DND-41 (cell line): ENCODE results near the gene ENTPD8.

ENCODE experiments used
- ATAC-seq: fragments of 200-7000 bp; cut with Tn5 transposase; 3 replicates; pipeline ENCODE4 v1.9.1; 2021; ENCODE audit warnings: low read depth; ENCODE audit not compliant: insufficient read depth
- DNase-seq: peaks from one replicate; pipeline ENCODE4 v3.0.0-alpha.2; 2020
- H2AFZ ChIP-seq: 2 replicates; pipeline ENCODE4 v1.6.0; 2012; ENCODE audit warnings: low read depth, low read length
- H3K27ac ChIP-seq: 2 replicates; pipeline ENCODE4 v1.5.1; 2012; ENCODE audit warnings: low read length, inconsistent platforms
- H3K27me3 ChIP-seq: fragments of 200-600 bp; sonication (generic); 2 replicates; pipeline ENCODE4 v1.6.0; 2012; ENCODE audit warnings: low read length, mild to moderate bottlenecking, inconsistent platforms; ENCODE audit not compliant: insufficient read depth, poor library complexity
- H3K36me3 ChIP-seq: 2 replicates; pipeline ENCODE4 v1.5.1; 2012; ENCODE audit warnings: low read length, inconsistent platforms; ENCODE audit not compliant: insufficient read depth
- H3K4me1 ChIP-seq: 2 replicates; pipeline ENCODE4 v1.5.1; 2012; ENCODE audit warnings: mild to moderate bottlenecking, low read length; ENCODE audit not compliant: insufficient read depth
- H3K4me2 ChIP-seq: 2 replicates; pipeline ENCODE4 v1.6.0; 2012; ENCODE audit warnings: mild to moderate bottlenecking, moderate library complexity, low read length, inconsistent platforms; ENCODE audit not compliant: insufficient read depth
- H3K4me3 ChIP-seq, 2 experiments: fragments of 200-600 bp in 1 of 2; shearing (Covaris generic) in 1 of 2; 2 replicates each; pipeline ENCODE4 v1.5.1; 2012 to 2016; ENCODE audit warnings: inconsistent platforms in 2 of 2, low read length in 2 of 2, mild to moderate bottlenecking in 2 of 2, low read depth in 1 of 2, moderate library complexity in 1 of 2
- H3K79me2 ChIP-seq: 2 replicates; pipeline ENCODE4 v1.6.0; 2012; ENCODE audit warnings: low read length, inconsistent platforms; ENCODE audit not compliant: insufficient read depth
- H3K9ac ChIP-seq: 2 replicates; pipeline ENCODE4 v1.6.0; 2012; ENCODE audit warnings: low read depth, mild to moderate bottlenecking, inconsistent platforms, low read length, moderate library complexity
- H3K9me3 ChIP-seq: 2 replicates; pipeline ENCODE4 v1.5.1; 2012; ENCODE audit warnings: low read length, moderate library complexity, mild to moderate bottlenecking, inconsistent platforms; ENCODE audit not compliant: insufficient read depth, severe bottlenecking
- H4K20me1 ChIP-seq: 2 replicates; pipeline ENCODE4 v1.6.0; 2012; ENCODE audit warnings: low read length; ENCODE audit not compliant: insufficient read depth
- EZH2 ChIP-seq: IDR thresholded peaks from 3 replicates; pipeline ENCODE4 v1.6.1; 2012; ENCODE audit warnings: borderline replicate concordance, low read depth, mild to moderate bottlenecking, moderate library complexity, low read length, inconsistent platforms; ENCODE audit not compliant: severe bottlenecking
- TF ChIP-seq, protein P1 (sequence below): IDR thresholded peaks from 2 replicates; pipeline ENCODE4 v1.5.1; 2012; ENCODE audit warnings: borderline replicate concordance, low read length, moderate library complexity, mild to moderate bottlenecking; ENCODE audit not compliant: poor library complexity, severe bottlenecking; ENCODE audit errors: extremely low read depth

The ENTPD8 gene

DNA sequence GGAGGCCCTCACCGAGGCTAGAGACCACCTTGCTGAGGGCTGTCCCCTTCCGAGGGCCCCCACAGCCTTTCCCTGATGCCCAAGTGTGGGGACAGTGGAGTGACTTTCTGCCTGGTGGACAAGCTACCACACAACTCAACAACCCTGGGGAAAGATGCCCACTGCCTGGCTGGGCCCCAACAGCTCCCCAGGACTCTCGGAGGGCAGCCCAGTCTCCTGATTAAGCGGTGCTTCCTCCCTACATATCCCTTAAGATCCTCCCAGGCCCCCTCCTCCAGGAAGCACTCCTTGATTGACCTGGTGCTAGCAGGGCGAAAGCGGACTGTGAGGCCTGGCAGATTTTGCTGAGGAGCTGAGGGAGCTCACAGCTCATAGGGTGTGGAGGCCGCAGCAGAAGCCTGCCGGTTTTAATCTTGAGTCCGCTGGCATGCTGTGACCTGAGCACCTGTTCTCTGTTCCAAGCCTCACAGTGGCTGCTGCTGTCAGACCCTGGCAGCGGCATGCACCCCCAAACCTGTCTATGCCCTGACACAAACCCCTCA is 15.8 kb upstream of the ENTPD8 start:
- Histone ChIP-seq H3K9me3 (no peaks in the 10 kb centered on the region), H3K4me2 (no peak overlapping the region), H3K9ac (no peak overlapping the region), H4K20me1 (peaks cover 43% of the 10 kb centered on the region), H3K79me2 (no peaks in the 10 kb centered on the region), H3K27ac (no peak overlapping the region), H2AFZ (no peak overlapping the region), H3K36me3 (no peaks in the 10 kb centered on the region), H3K4me3 (no peak overlapping the region), H3K4me1 (peaks cover 7% of the 10 kb centered on the region), H3K27me3 (peaks cover 1% of the 10 kb centered on the region)
- DNase-seq (no peak), ATAC-seq (no peak)
- TF ChIP-seq, protein P1, sequence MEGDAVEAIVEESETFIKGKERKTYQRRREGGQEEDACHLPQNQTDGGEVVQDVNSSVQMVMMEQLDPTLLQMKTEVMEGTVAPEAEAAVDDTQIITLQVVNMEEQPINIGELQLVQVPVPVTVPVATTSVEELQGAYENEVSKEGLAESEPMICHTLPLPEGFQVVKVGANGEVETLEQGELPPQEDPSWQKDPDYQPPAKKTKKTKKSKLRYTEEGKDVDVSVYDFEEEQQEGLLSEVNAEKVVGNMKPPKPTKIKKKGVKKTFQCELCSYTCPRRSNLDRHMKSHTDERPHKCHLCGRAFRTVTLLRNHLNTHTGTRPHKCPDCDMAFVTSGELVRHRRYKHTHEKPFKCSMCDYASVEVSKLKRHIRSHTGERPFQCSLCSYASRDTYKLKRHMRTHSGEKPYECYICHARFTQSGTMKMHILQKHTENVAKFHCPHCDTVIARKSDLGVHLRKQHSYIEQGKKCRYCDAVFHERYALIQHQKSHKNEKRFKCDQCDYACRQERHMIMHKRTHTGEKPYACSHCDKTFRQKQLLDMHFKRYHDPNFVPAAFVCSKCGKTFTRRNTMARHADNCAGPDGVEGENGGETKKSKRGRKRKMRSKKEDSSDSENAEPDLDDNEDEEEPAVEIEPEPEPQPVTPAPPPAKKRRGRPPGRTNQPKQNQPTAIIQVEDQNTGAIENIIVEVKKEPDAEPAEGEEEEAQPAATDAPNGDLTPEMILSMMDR, result no peak
- no peak for TF ChIP-seq EZH2

DNA sequence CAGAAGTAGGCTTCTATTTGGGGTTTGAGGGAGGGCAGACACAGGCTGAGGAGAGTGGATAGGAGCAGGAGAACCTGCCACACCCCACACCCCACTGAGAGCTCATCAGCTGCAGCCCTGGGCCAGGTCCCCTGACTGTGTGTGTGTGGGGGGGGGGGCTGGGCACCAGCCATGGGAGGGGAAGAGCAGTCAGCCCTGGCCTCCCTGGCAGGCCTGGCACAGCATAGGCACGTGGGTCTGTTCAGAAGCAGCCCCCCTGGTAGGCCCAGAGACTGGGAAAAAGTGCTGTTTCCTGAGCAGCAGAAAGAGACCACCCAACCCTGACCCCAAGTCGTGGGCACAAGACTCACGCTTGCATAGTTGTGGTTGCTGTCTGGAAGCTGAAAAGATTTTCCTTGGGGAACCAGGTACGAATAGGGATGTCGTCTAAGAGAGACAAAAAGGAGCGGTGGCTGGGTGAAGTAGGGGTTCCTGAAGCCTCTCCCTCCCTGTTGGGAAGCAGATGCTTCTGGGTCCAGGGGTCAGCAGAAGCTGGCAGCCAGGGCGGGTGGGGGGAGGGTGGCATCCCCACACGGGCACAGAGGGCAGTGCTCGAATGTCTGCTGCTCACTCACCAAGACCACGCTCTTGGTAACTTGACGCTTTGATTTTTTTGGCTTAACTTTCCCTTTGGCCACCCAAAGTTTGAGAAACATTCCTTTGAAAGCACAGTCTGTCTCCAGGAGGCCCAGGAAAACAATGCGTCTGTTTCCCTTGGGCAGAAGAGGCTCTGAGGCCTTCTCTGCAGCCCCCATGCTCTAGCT is 15.1 kb upstream of the ENTPD8 start:
- Histone ChIP-seq H3K4me1 (no peaks in the 10 kb centered on the region), H3K27me3 (no peaks in the 10 kb centered on the region), H3K79me2 (no peaks in the 10 kb centered on the region), H3K9me3 (no peaks in the 10 kb centered on the region), H3K9ac (no peak overlapping the region), H2AFZ (no peak overlapping the region), H3K27ac (no peak overlapping the region), H3K36me3 (no peaks in the 10 kb centered on the region), H4K20me1 (peaks cover 38% of the 10 kb centered on the region), H3K4me2 (no peak overlapping the region), H3K4me3 (no peak overlapping the region)
- ATAC-seq (no peak), DNase-seq (no peak)
- no peak for TF ChIP-seq EZH2
- TF ChIP-seq, protein P1, result no peak

DNA sequence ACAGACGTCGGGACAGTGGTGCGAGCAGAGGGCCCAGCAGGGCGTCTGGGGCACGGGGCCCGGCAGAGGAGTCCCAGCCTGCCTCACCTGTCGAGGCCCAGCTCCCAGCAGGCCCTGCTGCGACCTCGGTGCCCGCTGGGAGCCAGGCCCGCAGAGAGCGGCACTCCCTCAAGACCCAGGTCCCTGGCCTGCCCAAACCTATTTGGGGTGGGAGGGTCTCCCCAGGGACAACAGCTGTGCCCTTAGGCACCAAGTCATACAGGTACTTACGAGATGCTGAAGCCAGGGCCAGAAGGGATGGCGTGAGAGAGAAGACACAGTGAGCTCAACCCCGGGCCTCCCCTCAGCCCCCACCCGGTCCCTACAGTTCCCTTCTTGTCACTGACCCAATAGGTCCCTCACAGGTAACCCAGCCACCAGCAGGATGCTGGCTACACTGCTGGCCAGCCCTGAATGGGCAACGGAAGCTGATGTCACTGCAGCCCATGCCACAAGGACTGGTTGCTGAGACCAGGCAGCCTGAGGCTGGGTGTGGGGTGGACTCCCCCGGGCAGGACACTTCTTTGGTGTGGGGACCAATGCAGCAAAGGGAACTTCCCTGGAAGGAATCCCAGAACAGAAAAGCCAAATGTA is 14.3 kb upstream of the ENTPD8 start:
- DNase-seq (no peak), ATAC-seq (no peak)
- no peaks in the 10 kb centered on the region for H3K27me3 ChIP-seq
- TF ChIP-seq, protein P1, result no peak
- no peak for TF ChIP-seq EZH2
- H3K4me1 ChIP-seq, result no peaks in the 10 kb centered on the region
- H4K20me1 ChIP-seq, result peaks cover 31% of the 10 kb centered on the region
- no peaks in the 10 kb centered on the region for H3K79me2 ChIP-seq
- no peak overlapping the region for H3K9ac ChIP-seq
- no peaks in the 10 kb centered on the region for H3K9me3 ChIP-seq
- H3K27ac ChIP-seq, result no peak overlapping the region
- no peak overlapping the region for H2AFZ ChIP-seq
- no peak overlapping the region for H3K4me2 ChIP-seq
- no peaks in the 10 kb centered on the region for H3K36me3 ChIP-seq
- H3K4me3 ChIP-seq, result no peak overlapping the region
